IPS-NIHi7 (cell line): ENCODE results near the gene APOBEC3G.

Source experiments
- DNase-seq: peaks from one replicate; pipeline ENCODE4 v3.0.0; 2012; ENCODE audit warnings: mixed read lengths; ENCODE audit errors: extremely low spot score

APOBEC3G gene

DNA sequence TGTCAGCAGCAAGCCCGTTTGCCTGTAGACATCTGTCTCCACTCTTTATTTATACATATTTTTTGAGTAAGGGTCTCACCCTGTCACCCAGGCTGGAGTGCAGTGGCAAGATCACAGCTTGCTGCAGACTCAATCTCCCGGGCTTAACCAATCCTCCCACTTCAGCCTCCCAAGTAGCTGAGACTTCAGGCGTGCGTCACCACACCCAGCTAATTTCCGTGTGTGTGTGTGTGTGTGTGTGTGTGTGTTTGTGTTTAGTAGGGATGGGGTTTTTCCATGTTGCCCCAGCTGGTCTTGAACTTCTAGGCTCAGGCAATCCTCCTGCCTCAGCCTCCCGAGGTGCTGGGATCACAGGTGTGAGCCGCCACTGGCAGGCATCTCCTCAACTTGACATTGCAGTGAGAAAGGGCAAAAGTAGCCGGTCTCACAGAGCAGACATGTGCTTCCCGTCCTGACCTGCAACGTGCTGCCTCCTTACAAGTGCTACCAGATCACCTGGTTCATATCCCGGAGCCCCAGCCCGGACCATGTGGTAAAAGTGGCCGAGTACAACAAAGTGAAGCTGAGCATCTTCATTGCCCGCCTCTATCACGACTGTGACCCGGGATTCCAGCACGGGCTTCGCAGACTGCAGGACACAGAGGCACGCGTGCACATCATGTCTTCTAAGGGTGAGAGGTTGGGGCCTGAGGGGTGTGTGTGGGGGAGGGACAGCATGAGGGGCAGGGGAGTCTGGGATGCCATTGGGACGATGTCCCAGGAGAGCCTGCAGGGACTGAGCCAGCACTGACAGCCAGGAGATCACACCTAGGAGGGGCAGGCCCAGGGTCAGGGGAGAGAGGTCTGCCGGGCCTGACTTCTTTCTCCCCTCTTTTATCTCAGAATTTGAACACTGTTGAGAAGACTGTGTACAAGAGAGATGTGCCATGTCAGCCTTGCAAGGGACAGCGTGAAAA lies 14.3 kb downstream of the APOBEC3G start:
- DNase-seq = no peak

DNA sequence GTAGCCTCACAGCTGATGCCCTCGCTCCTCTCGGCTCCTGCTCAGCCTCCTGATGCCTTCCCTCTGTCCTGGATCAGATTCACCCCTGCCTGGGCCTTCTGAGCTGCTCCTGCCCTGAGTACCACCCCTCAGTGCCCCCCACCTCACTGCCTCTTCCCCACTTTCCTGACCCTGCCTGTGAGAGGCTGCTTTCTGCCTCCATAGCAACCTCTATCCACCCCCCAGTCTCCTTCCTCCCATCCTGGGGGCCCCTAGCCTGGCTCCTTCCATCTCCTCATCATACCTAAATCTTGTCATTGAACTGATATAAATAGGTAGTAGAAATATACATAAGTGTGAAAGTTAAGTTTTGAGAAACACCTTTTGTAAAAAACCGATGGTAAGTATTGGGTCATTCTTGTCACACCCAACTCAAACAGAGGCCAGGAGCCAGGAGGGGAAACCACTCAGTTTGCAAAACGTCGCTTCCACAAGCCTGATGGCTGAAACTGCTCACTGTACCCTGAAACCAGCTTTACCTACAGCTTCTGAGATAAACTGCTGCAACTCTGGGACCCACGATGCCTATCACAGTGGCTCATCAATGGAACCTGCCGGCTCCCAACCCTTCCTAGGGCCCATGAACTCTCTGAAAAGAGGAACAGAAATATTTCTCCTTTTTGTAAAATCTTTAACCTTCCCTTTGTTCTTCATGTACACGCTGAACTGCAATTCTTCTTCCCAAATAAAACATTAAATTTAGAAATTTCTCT lies 15.2 kb downstream of the APOBEC3G start:
- no peak for DNase-seq

DNA sequence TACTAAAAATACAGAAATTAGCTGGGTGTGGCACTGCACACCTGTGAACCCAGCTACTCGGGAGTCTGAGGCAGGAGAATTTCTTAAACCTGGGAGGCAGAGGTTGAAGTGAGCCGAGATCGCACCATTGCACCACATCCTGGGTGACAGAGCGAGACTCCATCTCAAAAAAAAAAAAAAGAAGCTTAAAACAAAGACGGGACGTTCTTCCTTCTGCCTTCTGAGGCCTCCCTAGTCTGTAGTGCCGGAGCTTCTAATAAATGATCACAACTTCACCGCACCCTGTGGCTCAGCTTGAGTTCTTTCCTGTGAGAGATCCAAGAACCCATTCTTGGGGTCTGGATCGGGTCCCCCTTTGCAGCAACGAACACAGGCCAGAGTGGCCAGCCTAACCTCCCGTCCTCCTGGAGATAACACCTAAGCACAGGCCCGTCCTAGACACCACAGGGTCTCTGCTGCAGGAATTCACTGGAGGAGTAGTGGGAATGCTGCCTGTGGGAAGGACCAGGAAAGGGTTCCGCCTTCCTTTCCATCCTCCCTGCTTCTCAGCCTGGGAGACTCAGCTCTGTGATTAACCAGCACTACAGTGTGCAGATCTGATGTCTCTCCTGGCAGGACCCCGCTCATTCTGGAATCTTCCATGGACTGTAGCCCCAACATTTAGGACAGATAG lies 17.8 kb downstream of the APOBEC3G start:
- no peak for DNase-seq

DNA sequence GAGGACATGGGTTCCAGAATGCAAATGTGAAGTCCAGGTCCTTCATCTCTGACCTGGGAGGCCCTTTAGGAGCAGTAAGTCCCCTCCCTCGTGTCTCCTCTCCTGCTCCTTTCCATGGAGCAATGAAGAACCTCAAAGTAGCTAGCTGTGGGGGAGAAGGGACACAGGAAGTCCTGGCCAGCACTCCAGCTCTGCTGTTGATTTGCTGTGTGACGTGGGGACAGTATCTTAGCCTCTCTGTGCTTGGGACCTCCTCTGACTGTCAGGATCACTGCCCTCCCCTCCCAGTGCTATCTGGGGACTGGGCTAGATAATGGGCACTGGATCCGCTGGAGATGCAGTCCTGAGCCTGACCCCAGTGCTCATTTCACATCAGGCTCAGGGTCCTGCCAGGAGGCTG lies 18.9 kb downstream of the APOBEC3G start:
- DNase-seq = no peak

DNA sequence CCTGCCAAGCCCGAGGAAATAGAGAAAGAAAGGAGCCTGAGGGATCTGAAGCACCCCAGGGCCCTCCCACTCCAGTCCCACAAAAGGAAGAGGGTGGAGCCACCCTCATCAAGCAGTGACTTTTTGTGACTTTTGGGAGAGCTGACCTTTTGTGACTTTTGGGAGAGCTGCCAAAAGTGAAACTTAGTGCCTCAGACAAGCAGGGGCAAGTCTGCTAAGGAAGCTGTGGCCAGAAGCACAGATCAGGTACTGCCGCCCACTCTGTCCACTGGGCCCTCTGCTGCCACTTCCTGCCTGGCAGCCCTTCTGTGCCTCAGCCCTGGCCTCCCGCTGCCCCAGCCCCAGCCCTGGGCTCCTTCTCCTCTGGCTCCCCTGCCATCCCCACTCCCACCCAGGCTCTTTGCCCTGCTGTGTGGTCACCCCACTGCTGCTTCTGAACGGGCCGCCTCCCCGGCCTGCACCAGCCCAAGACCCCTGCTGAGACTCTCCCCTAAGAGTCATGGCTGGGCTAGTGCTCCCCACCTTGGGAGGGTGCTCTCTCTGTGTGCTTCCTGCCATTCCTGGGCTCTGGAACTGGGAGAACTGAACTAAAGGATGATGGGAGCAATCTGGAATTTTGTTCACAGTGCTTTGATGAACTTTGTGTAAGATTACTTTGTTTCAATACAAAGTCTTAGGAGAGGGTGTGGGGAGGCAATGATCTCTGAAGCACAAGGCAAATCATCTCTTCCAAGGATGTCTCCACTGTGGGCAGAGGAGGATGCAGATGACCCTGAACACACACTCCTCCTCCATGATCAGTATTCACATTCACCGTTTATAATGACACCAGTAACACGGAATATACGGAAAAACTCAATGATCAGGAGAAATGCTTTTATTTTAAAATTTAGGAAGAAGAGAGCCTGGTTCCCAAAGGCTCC lies 20.3 kb downstream of the APOBEC3G start, which contains the start of gene APOBEC3H:
Gene APOBEC3H (plus strand): TSS at position 147 of the 923 bp plus-strand sequence. CDS start 3,035 bp downstream, outside the sequence.
- no peak for DNase-seq

DNA sequence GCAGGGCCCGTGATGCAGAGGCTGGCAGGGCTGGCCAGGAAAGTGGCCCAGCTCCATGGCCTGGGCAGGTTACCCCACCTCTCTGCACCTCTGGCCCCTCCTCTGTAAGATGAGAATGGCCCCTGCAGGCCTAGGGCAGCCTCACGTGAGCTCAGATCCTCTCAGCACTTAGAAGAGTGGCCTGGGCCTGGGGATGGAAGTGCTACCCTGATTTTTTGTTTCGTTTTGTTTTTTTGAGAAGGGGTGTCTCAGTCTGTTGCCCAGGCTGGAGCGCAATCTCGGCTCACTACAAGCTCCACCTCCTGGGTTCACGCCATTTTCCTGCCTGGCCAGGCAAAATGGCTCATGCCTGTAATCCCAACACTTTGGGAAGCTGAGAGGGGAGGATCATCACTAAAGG lies 21.0 kb downstream of the APOBEC3G start:
- peak; percentile 59 for DNase-seq

DNA sequence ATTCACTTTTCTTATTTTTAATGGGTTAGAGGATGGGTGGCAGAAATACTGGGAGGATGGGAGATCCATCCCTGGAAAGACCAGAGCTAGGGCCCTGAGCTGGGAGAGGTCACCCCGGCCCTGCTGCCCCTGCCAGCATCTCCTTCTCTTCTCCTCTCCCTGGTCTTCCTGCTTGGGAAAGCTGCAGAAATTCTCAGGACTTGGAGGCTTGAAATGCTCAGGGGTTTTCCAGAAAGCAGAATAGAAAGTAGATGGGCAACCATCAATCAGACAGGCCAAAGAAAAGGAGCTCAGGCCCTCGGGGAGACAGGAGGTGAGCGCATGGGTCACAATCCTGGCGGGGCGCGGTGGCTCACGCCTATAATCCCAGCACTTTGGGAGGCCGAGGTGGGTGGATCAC lies 21.5 kb downstream of the APOBEC3G start:
- no peak for DNase-seq

DNA sequence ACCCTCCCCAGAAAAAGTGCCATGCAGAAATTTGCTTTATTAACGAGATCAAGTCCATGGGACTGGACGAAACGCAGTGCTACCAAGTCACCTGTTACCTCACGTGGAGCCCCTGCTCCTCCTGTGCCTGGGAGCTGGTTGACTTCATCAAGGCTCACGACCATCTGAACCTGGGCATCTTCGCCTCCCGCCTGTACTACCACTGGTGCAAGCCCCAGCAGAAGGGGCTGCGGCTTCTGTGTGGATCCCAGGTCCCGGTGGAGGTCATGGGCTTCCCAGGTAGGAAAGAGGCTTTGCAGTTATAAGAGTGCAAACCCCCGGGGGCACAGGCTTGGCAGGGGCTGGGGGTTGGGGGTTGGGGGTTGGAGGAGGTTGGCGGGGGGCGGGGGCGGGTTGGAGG lies 24.2 kb downstream of the APOBEC3G start:
- DNase-seq = no peak

DNA sequence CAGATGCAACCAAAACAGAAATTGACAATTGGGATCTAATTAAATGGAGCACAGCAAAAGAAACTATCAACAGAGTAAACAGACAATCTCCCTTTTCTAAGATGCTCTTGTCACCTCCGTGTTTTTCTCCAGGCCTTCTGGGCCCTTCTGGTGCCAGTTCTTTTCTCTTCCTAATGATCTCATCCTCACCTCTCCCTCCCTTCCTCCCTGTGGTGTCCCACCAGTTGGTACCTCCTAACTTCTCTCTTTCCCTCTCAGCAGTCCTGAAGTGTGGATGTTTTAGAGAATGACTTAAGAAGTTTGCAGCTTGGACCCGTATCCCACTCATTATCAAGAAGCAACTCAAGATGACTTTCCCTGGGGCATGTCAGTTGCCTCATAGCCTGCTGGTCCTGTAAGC lies 26.4 kb downstream of the APOBEC3G start:
- no peak for DNase-seq

DNA sequence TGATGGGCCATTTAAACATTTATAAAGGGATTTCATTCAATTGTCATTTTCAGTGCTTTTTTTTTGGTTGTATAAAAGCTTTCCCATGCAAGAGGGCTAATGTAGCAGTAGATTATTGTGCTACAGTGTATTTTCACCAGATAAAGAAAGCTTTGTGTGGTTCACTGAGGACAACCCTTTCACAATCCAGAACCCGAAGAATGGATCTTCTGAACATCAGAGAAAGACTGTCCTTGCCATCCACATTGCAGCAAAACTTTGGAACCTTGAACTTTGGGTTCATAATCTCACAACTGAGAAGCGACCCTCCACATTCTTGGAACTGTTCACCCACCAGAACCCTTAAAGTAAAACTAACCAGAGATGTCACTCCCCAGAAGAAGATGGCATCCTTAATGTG lies 29.3 kb downstream of the APOBEC3G start:
- DNase-seq = no peak

DNA sequence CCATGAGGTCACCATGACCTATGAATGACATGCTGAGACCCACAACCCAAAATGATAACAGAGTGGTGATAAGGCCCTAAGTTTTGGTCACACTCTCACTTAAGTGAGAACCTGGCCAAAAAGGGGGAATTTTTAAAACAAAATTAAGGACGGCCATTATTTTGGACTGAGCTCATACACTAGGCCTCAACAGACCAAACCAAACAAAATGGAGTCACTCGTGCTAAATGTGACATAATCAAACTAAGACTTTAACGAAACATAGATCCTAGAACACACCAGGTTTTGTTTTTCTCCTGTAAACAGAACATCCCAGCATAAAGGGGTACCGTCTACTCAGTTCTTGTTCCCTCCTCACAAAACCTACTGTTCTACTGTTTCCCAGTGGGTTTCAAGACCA lies 31.4 kb downstream of the APOBEC3G start:
- no peak for DNase-seq

DNA sequence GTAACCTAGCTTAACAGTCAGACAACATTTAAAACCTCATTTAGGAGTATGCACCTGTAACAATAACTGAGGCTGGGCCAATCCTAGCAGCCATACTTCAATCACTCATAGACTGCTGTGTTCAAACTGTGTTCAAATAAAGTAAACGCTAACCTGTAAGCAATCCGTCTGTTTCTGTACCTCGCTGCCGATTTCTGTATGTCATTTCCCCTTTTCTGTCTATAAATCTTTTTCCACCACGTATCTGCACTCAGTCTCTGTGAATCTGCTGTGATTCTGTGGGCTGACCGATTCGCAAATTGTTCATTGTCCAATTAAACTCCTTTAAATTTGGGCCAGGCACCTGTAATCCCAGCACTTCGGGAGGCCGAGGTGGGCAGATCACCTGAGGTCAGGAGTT lies 32.3 kb downstream of the APOBEC3G start:
- no peak for DNase-seq

DNA sequence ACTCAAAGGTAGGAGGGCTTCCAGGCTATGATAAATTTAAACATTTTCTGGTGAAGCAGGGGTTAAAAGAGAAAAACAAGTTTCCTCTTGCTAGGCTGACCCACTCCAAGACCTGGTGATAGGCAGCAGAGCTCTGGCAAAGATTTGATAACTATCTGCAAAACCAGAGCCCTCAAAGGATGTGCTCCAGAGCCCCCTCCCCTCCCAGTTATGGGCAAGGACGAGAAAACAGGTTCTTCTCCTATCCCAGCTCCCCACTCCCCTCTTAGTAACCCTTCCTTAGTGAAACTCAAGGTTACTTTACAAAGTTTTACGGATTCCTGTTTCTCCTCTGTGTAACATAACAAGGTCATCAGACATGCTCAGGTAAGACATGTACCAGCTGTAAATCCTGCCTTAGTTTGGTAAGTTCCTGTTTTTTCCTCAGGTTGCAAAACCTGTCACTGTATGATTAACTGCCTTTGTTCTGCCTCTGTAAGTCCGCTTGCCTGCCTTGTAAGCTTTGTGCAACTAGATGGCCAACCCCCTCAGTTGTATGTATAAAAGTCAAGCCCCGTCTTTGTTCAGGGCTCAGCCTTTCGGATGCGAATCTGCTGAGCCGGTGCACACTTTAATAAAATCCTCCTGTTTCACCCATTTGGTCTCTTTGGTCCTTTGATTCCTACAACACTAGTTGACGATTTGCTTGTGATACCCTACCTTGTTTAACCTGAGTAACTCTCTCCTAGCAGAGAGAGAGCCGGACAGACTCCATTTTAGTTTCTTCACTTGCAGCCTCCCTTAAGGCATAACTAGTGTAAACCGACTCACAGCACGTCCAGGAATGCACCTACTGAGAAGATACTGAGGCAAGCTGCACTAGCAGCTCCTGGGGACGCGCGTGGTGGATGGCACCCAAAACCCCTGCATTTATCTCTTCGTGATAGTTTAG lies 33.8 kb downstream of the APOBEC3G start:
- no peak for DNase-seq

DNA sequence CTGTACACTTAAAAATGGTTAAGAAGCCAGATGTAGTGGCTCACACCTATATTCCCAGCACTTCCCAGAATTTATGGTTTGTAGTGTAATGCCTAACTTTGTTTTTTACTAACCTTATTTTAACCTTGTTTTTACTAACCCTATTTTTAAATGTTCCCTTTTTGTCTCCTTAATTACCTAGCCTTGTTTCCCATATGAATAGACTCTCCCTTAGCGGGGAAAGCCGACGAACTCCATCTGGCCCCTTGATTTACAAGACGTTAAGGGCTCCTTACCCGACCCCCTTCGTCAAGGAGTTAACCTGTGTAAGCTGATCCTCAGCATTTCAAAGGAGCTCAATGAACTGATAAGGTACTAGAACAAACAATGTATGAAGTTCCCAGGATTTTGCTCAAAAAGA lies 37.0 kb downstream of the APOBEC3G start:
- DNase-seq = no peak

DNA sequence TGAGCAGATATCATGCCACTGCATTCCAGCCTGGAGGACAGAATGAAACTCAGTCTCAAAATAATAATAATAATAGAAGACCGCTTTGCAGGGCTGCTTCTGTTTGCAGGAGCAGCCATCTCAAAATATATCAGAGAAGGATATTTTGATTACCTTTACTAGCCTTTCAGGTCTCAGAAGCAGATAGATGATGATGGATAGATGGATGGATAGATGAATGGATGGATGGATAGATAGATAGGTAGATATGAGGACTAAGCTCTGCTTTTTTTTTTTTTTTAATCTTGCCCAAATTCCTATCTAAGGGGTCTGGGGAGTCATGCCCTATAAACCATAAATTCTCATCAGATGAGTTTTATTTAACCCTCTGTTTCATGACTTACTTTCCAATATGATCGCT lies 38.5 kb downstream of the APOBEC3G start:
- no peak for DNase-seq

DNA sequence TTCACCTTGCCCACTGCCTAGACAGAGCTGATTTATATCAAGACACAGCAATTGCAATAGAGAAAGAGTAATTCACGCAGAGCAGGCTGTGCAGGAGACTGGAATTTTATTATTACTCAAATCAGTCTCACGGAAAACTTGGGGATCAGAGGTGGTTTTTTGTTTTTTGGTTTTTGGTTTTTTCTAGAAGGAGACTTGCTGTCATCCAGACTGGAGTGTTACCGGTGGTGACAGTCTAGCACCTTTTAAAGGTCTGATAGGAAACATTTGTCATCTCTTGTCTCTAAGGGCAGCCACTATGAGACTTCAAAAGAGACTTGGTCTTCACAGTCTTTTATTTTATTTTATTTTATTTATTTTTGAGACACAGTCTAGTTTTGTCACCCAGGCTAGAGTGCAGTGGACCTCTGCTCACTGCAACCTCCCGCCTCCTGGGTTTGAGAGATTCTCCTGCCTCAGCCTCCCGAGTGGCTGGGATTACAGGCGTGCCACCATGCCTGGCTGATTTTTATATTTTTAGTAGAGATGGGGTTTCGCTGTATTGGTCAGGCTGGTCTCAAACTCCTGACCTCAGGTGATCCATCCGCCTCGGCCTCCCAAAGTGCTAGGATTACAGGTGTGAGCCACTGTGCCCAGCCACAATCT lies 39.0 kb downstream of the APOBEC3G start:
- no peak for DNase-seq

DNA sequence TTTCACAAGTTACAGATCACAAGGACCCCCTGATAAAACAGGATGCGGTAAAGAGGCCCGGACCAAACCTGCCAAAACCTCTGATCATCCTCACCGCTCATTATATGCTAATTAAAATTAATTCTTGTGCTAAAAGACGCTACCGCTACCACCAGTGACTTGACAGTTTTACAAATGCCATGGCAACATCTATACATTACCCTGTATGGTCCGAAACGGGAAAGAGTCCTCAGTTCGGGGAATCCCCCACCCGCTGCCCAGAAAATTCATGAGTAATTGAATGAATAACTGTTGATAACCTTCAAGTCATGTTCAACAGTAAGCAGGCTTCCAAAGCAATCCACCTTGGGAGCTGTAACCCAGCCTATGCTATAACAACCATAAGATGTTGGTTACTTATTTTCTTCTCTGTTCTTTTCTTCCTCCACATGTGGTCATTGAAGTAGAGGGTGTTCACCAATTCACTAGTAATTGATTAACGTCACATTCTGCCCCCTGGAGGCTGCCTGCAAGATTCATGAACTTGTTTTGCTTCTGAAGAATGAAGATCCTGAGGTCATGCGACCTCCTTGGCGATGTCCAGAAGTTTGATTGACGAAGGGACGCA lies 40.6 kb downstream of the APOBEC3G start:
- peak; percentile 59 for DNase-seq

DNA sequence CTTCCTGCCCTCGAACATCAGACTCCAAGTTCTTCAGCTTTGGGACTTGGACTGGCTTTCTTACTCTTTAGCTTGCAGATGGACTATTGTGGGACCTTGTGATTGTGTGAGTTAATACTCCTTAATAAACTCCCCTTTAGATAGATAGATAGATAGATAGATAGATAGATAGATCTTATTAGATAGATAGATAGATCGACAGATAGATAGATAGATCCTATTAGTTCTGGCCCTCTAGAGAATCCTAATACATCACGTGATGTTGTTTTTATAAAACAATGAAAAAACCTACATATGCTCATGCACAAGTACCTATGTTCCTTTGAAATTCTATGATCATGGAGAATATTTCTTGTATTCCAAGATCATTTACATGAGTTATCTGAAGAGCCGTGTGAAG lies 43.9 kb downstream of the APOBEC3G start:
- no peak for DNase-seq
